Fibroblast of pulmonary artery (primary cell): ENCODE results near the gene SCAF4.

Experiments used
- DNase-seq: peaks from one replicate; pipeline ENCODE4 v3.0.0-alpha.2; 2010; ENCODE audit warnings: low read depth
- H3K4me3 ChIP-seq: replicated peaks from 2 replicates; pipeline ENCODE4 v1.5.1; 2011; ENCODE audit warnings: low read depth, mild to moderate bottlenecking, control low read depth, low read length, moderate library complexity
- CTCF ChIP-seq: IDR thresholded peaks from 2 replicates; pipeline ENCODE4 v1.5.1; 2011; ENCODE audit warnings: mild to moderate bottlenecking, control low read depth, low read length, inconsistent platforms; ENCODE audit errors: missing control alignments

Gene SCAF4

GRCh38 chr21:31731056-31731856 lies 662 bp downstream of the SCAF4 start:
- peak overlapping the region; percentile 85 for H3K4me3 ChIP-seq
- TF ChIP-seq CTCF = no peak
- DNase-seq = peak; percentile 42

GRCh38 chr21:31730712-31731055 lies 1.2 kb downstream of the SCAF4 start:
- H3K4me3 ChIP-seq = peak overlapping the region; percentile 85
- no peak for DNase-seq
- TF ChIP-seq CTCF = no peak

GRCh38 chr21:31729622-31730343 lies 2.1 kb downstream of the SCAF4 start:
- TF ChIP-seq CTCF = no peak
- peak overlapping the region; percentile 85 for H3K4me3 ChIP-seq
- no peak for DNase-seq

GRCh38 chr21:31728952-31729351 lies 3.0 kb downstream of the SCAF4 start:
- DNase-seq = no peak
- H3K4me3 ChIP-seq = no peak overlapping the region
- no peak for TF ChIP-seq CTCF

GRCh38 chr21:31728191-31728590 lies 3.7 kb downstream of the SCAF4 start:
- H3K4me3 ChIP-seq = no peak overlapping the region
- DNase-seq = no peak
- TF ChIP-seq CTCF = no peak

GRCh38 chr21:31727181-31727580 lies 4.7 kb downstream of the SCAF4 start:
- no peak for TF ChIP-seq CTCF
- no peak for DNase-seq

More at GRCh38 chr21:31727181-31727580, 4.7 kb downstream of the SCAF4 start:
- H3K4me3 ChIP-seq = no peak overlapping the region
